Measurements from ENCODE around the gene DTX1.

The DTX1 gene

GRCh38 chr12:113142173-113142885 is 85.8 kb downstream of the DTX1 start:
- no peak for DNase-seq

- no peak for DNase-seq
Observed at GRCh38 chr12:113142886-113143332, 86.4 kb downstream of the DTX1 start.

GRCh38 chr12:113143959-113144358 is 87.4 kb downstream of the DTX1 start:
- DNase-seq: no peak

GRCh38 chr12:113144806-113145205 is 88.3 kb downstream of the DTX1 start:
- DNase-seq: no peak

- DNase-seq: no peak
Observed at GRCh38 chr12:113145720-113146551, 89.4 kb downstream of the DTX1 start.

- no peak for DNase-seq
Observed at GRCh38 chr12:113146999-113147398, 90.5 kb downstream of the DTX1 start.

Measured in cortex of kidney (tissue), 1 donor.